ENCODE measurements around the gene C21orf58. TPM values are rescaled to one million over a fixed set of nuclear protein-coding genes. Genes with fewer than 3 reads are reported as not detected.

Gene C21orf58
- total and polyA plus RNA-seq, 2 experiments from 2014 or later = 17.7 to 23.9 TPM

DNA sequence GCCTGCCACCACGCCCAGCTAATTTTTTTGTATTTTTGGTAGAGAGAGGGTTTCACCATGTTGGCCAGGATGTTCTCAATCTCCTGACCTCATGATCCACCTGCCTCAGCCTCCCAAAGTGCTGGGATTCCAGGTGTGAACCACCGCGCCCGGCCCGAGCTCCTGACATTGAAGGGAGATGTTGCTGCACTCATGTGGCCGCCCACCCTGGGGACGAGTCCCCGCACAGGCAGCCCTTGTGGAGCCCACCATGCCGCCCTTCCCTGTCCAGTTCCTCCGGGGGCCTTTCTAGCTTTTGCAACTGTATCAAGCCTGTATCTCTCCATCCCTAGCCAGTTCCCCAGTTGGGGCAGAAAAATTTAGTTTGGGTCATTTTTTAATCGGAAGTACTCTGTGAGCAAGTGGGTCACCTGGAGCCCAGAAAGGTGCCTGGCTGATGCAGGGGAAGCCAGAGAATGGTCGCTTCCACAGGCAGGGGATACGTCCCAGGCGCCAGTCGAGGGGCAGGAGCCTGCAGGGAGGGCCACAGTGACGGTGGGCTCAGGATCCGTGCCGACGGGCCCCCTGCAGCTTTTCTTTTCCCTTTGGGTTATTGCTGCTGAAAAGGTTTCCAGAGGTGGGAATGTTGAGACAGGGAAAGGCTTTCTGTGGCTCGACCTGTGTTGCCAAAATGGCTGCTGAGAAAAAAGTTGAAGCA is 20.7 kb upstream of the C21orf58 start:
- no peak overlapping the region for H3K27ac Mint-ChIP-seq
- peaks cover 8% of the 10 kb centered on the region; the same call in 1 of the 2 replicates for H3K36me3 ChIP-seq (ENCODE audit: insufficient read depth)
- H3K27me3 ChIP-seq (ENCODE audit: insufficient read depth) = no peaks in the 10 kb centered on the region
- H4K20me1 ChIP-seq (replicated peaks; ENCODE audit: insufficient read depth) = peaks cover 8% of the 10 kb centered on the region
- DNase-seq (ENCODE audit: low spot score) (no peak), ATAC-seq (no peak)
- no peak for TF ChIP-seq POLR2AphosphoS5 (IDR thresholded peaks at IDR 0.05; ENCODE audit: low read depth)
- H3K4me1 ChIP-seq (ENCODE audit: insufficient read depth) = no peaks in the 10 kb centered on the region
- no peaks in the 10 kb centered on the region for H3K9me3 Mint-ChIP-seq
- H3K79me2 ChIP-seq (replicated peaks; ENCODE audit: insufficient read depth) = peaks cover 46% of the 10 kb centered on the region
- H3K9me2 ChIP-seq (ENCODE audit: insufficient read depth) = no peaks in the 10 kb centered on the region
- H3K36me3 Mint-ChIP-seq (ENCODE audit: low read depth) = peaks cover 53% of the 10 kb centered on the region
- no peaks in the 10 kb centered on the region for H3F3A ChIP-seq (replicated peaks; ENCODE audit: low read depth)
- no peak overlapping the region for H3K4me3 Mint-ChIP-seq
- no peaks in the 10 kb centered on the region for H3K4me1 Mint-ChIP-seq
- H3K27me3 Mint-ChIP-seq (ENCODE audit: insufficient read depth, low read depth, poor library complexity) = peaks cover 4% of the 10 kb centered on the region
- no peak overlapping the region for H2AFZ ChIP-seq
- H3K27ac ChIP-seq (ENCODE audit: low read depth) = no peak overlapping the region
- no peak overlapping the region for H3K4me2 ChIP-seq
- no peak overlapping the region for H3K4me3 ChIP-seq

DNA sequence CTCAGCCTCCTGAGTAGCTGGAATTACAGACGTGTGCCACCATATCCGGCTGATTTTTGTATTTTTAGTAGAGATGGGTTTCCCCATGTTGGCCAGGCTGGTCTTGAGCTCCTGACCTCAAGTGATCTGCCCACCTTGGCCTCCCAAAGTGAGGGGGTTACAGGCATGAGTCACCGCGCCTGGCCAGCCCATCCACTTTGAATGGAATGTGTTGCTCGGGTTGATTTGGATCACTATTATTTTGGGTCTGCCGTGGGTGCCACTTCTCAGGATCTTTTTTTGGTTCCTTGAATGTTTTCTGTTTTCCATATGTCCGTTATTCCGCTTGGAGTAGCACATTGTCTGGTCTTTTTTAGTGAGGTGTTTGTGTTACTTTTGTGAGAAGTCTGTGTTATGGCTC is 17.3 kb upstream of the C21orf58 start:
- peaks cover 3% of the 10 kb centered on the region for H3K27me3 Mint-ChIP-seq (ENCODE audit: insufficient read depth, low read depth, poor library complexity)
- Histone ChIP-seq H3K4me2 (no peak overlapping the region), H3K4me1 (ENCODE audit: insufficient read depth) (no peaks in the 10 kb centered on the region), H3K9me2 (ENCODE audit: insufficient read depth) (no peaks in the 10 kb centered on the region), H4K20me1 (replicated peaks; ENCODE audit: insufficient read depth) (peaks cover 11% of the 10 kb centered on the region), H3K79me2 (replicated peaks; ENCODE audit: insufficient read depth) (peaks cover 46% of the 10 kb centered on the region), H3K4me3 (no peak overlapping the region), H3K27me3 (ENCODE audit: insufficient read depth) (no peaks in the 10 kb centered on the region), H2AFZ (no peak overlapping the region), H3K36me3 (ENCODE audit: insufficient read depth) (peaks cover 5% of the 10 kb centered on the region; the same call in 1 of the 2 replicates), H3K27ac (ENCODE audit: low read depth) (no peak overlapping the region), H3F3A (replicated peaks; ENCODE audit: low read depth) (no peaks in the 10 kb centered on the region)
- H3K27ac Mint-ChIP-seq = no peak overlapping the region
- ATAC-seq = no peak
- no peaks in the 10 kb centered on the region for H3K4me1 Mint-ChIP-seq
- H3K36me3 Mint-ChIP-seq (ENCODE audit: low read depth) = peaks cover 52% of the 10 kb centered on the region
- no peak overlapping the region for H3K4me3 Mint-ChIP-seq
- no peaks in the 10 kb centered on the region for H3K9me3 Mint-ChIP-seq
- DNase-seq (ENCODE audit: low spot score) = no peak
- no peak for TF ChIP-seq JUNB (IDR thresholded peaks at IDR 0.05; ENCODE audit: unreplicated experiment)
- TF ChIP-seq, protein P1, sequence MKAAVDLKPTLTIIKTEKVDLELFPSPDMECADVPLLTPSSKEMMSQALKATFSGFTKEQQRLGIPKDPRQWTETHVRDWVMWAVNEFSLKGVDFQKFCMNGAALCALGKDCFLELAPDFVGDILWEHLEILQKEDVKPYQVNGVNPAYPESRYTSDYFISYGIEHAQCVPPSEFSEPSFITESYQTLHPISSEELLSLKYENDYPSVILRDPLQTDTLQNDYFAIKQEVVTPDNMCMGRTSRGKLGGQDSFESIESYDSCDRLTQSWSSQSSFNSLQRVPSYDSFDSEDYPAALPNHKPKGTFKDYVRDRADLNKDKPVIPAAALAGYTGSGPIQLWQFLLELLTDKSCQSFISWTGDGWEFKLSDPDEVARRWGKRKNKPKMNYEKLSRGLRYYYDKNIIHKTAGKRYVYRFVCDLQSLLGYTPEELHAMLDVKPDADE (IDR thresholded peaks at IDR 0.05) = no peak
- TF ChIP-seq STAT1 (IDR thresholded peaks at IDR 0.05; ENCODE audit: unreplicated experiment) = no peak
- no peak for TF ChIP-seq NANOG (IDR thresholded peaks at IDR 0.05; ENCODE audit: borderline replicate concordance)
- TF ChIP-seq EZH2phosphoT487 (IDR thresholded peaks at IDR 0.05; ENCODE audit: unreplicated experiment) = no peak
- TF ChIP-seq POLR2AphosphoS5 (IDR thresholded peaks at IDR 0.05; ENCODE audit: low read depth) = no peak
- TF ChIP-seq ZNF331 (CRISPR knock-in tag; IDR thresholded peaks at IDR 0.05; ENCODE audit: low read depth) = no peak
- TF ChIP-seq, protein P2, sequence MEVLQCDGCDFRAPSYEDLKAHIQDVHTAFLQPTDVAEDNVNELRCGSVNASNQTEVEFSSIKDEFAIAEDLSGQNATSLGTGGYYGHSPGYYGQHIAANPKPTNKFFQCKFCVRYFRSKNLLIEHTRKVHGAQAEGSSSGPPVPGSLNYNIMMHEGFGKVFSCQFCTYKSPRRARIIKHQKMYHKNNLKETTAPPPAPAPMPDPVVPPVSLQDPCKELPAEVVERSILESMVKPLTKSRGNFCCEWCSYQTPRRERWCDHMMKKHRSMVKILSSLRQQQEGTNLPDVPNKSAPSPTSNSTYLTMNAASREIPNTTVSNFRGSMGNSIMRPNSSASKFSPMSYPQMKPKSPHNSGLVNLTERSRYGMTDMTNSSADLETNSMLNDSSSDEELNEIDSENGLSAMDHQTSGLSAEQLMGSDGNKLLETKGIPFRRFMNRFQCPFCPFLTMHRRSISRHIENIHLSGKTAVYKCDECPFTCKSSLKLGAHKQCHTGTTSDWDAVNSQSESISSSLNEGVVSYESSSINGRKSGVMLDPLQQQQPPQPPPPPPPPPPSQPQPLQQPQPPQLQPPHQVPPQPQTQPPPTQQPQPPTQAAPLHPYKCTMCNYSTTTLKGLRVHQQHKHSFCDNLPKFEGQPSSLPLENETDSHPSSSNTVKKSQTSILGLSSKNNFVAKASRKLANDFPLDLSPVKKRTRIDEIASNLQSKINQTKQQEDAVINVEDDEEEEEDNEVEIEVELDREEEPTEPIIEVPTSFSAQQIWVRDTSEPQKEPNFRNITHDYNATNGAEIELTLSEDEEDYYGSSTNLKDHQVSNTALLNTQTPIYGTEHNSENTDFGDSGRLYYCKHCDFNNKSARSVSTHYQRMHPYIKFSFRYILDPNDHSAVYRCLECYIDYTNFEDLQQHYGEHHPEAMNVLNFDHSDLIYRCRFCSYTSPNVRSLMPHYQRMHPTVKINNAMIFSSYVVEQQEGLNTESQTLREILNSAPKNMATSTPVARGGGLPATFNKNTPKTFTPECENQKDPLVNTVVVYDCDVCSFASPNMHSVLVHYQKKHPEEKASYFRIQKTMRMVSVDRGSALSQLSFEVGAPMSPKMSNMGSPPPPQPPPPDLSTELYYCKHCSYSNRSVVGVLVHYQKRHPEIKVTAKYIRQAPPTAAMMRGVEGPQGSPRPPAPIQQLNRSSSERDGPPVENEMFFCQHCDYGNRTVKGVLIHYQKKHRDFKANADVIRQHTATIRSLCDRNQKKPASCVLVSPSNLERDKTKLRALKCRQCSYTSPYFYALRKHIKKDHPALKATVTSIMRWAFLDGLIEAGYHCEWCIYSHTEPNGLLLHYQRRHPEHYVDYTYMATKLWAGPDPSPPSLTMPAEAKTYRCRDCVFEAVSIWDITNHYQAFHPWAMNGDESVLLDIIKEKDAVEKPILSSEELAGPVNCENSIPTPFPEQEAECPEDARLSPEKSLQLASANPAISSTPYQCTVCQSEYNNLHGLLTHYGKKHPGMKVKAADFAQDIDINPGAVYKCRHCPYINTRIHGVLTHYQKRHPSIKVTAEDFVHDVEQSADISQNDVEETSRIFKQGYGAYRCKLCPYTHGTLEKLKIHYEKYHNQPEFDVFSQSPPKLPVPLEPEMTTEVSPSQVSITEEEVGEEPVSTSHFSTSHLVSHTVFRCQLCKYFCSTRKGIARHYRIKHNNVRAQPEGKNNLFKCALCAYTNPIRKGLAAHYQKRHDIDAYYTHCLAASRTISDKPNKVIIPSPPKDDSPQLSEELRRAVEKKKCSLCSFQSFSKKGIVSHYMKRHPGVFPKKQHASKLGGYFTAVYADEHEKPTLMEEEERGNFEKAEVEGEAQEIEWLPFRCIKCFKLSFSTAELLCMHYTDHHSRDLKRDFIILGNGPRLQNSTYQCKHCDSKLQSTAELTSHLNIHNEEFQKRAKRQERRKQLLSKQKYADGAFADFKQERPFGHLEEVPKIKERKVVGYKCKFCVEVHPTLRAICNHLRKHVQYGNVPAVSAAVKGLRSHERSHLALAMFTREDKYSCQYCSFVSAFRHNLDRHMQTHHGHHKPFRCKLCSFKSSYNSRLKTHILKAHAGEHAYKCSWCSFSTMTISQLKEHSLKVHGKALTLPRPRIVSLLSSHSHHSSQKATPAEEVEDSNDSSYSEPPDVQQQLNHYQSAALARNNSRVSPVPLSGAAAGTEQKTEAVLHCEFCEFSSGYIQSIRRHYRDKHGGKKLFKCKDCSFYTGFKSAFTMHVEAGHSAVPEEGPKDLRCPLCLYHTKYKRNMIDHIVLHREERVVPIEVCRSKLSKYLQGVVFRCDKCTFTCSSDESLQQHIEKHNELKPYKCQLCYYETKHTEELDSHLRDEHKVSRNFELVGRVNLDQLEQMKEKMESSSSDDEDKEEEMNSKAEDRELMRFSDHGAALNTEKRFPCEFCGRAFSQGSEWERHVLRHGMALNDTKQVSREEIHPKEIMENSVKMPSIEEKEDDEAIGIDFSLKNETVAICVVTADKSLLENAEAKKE (CRISPR knock-in tag; IDR thresholded peaks at IDR 0.05) = no peak
- TF ChIP-seq CREB1 (CRISPR knock-in tag; IDR thresholded peaks at IDR 0.05; ENCODE audit: low read depth) = no peak
- TF ChIP-seq, protein P3, sequence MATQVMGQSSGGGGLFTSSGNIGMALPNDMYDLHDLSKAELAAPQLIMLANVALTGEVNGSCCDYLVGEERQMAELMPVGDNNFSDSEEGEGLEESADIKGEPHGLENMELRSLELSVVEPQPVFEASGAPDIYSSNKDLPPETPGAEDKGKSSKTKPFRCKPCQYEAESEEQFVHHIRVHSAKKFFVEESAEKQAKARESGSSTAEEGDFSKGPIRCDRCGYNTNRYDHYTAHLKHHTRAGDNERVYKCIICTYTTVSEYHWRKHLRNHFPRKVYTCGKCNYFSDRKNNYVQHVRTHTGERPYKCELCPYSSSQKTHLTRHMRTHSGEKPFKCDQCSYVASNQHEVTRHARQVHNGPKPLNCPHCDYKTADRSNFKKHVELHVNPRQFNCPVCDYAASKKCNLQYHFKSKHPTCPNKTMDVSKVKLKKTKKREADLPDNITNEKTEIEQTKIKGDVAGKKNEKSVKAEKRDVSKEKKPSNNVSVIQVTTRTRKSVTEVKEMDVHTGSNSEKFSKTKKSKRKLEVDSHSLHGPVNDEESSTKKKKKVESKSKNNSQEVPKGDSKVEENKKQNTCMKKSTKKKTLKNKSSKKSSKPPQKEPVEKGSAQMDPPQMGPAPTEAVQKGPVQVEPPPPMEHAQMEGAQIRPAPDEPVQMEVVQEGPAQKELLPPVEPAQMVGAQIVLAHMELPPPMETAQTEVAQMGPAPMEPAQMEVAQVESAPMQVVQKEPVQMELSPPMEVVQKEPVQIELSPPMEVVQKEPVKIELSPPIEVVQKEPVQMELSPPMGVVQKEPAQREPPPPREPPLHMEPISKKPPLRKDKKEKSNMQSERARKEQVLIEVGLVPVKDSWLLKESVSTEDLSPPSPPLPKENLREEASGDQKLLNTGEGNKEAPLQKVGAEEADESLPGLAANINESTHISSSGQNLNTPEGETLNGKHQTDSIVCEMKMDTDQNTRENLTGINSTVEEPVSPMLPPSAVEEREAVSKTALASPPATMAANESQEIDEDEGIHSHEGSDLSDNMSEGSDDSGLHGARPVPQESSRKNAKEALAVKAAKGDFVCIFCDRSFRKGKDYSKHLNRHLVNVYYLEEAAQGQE (IDR thresholded peaks at IDR 0.05; ENCODE audit: unreplicated experiment) = no peak
- TF ChIP-seq ZNF114 (CRISPR knock-in tag; IDR thresholded peaks at IDR 0.05) = no peak

All from GM23338 (cell line).